Measurements from ENCODE around the gene UTP18. TPM values are rescaled to one million over a fixed set of nuclear protein-coding genes. Genes with fewer than 3 reads are reported as not detected.

The UTP18 gene
- total RNA-seq, 1 donor from 2014 or later = 107 TPM

GRCh38 chr17:51251010-51251409 lies 9.3 kb upstream of the UTP18 start:
- TF ChIP-seq EZH2phosphoT487 (IDR thresholded peaks at IDR 0.05) (no peak), EZH2 (IDR thresholded peaks at IDR 0.05) (no peak), CTCF (IDR thresholded peaks at IDR 0.05) (no peak)
- Mint-ChIP-seq H3K36me3 (peaks cover 41% of the 10 kb centered on the region), H3K4me1 (no peaks in the 10 kb centered on the region)

GRCh38 chr17:51255673-51256072 lies 4.7 kb upstream of the UTP18 start:
- peaks cover 24% of the 10 kb centered on the region for H3K4me1 ChIP-seq
- H3K36me3 ChIP-seq = peaks cover 27% of the 10 kb centered on the region
- peaks cover 58% of the 10 kb centered on the region for H4K20me1 ChIP-seq (ENCODE audit: low read depth)
- no peak overlapping the region for H3K27ac ChIP-seq
- no peaks in the 10 kb centered on the region for H3K27me3 ChIP-seq
- Mint-ChIP-seq H3K4me1 (peaks cover 19% of the 10 kb centered on the region), H3K27ac (no peak overlapping the region), H3K36me3 (peaks cover 23% of the 10 kb centered on the region), H3K27me3 (ENCODE audit: insufficient read depth, low read depth) (peaks cover 3% of the 10 kb centered on the region), H3K9me3 (peaks cover 11% of the 10 kb centered on the region), H3K4me3 (no peak overlapping the region)
- no peak overlapping the region for H3K4me3 ChIP-seq
- no peak overlapping the region for H3K4me2 ChIP-seq
- TF ChIP-seq CTCF (IDR thresholded peaks at IDR 0.05) (no peak), EZH2 (IDR thresholded peaks at IDR 0.05) (no peak), EZH2phosphoT487 (IDR thresholded peaks at IDR 0.05) (no peak)
- no peak overlapping the region for H3K9ac ChIP-seq
- DNase-seq (ENCODE audit: low spot score) = no peak
- H3K9me3 ChIP-seq (ENCODE audit: low read depth) = no peaks in the 10 kb centered on the region
- peaks cover 92% of the 10 kb centered on the region for H3K79me2 ChIP-seq (ENCODE audit: low read depth)
- H3F3A ChIP-seq (ENCODE audit: low read depth) = peaks cover 7% of the 10 kb centered on the region
- H2AFZ ChIP-seq (replicated peaks) = no peak overlapping the region

More at GRCh38 chr17:51251010-51251409, 9.3 kb upstream of the UTP18 start:
- H2AFZ ChIP-seq (replicated peaks) = no peak overlapping the region
- H3K9ac ChIP-seq = no peak overlapping the region
- H3F3A ChIP-seq (ENCODE audit: low read depth) = no peaks in the 10 kb centered on the region
- Mint-ChIP-seq H3K4me3 (no peak overlapping the region), H3K27me3 (ENCODE audit: insufficient read depth, low read depth) (no peaks in the 10 kb centered on the region), H3K27ac (no peak overlapping the region), H3K9me3 (peaks cover 10% of the 10 kb centered on the region)
- no peak overlapping the region for H3K4me2 ChIP-seq
- H3K36me3 ChIP-seq = peaks cover 25% of the 10 kb centered on the region
- H3K27ac ChIP-seq = no peak overlapping the region
- H3K4me3 ChIP-seq = no peak overlapping the region
- H3K27me3 ChIP-seq = no peaks in the 10 kb centered on the region
- H3K9me3 ChIP-seq (ENCODE audit: low read depth) = no peaks in the 10 kb centered on the region
- H4K20me1 ChIP-seq (ENCODE audit: low read depth) = peaks cover 24% of the 10 kb centered on the region
- peaks cover 83% of the 10 kb centered on the region for H3K79me2 ChIP-seq (ENCODE audit: low read depth)
- no peak for DNase-seq (ENCODE audit: low spot score)
- H3K4me1 ChIP-seq = no peaks in the 10 kb centered on the region

DNA sequence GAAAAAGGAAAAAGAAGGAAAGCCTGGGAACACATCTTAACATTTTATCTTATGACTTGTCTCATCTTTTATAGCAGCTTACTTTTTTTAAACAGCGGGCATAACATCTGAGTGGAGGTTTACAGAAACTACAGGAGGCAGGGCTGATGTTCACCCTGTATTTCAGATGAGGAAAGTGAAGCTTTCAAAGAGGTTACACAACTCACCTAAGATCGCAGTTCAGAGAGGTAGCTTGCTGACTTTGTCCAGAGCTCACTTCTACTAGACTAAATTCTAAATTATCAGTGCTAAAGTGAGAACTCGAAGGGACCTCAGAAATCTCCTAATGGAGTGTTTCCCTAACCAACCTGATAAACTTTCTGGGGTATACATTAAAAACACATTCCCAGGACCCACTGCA lies 4.2 kb upstream of the UTP18 start:
- peaks cover 18% of the 10 kb centered on the region for H3K36me3 Mint-ChIP-seq

More for the DNA sequence above, 4.2 kb upstream of the UTP18 start:
- no peaks in the 10 kb centered on the region for H3K9me3 ChIP-seq (ENCODE audit: low read depth)
- H3K9ac ChIP-seq = no peak overlapping the region
- Mint-ChIP-seq H3K4me1 (peaks cover 19% of the 10 kb centered on the region), H3K4me3 (no peak overlapping the region), H3K9me3 (peaks cover 7% of the 10 kb centered on the region), H3K27me3 (ENCODE audit: insufficient read depth, low read depth) (peaks cover 3% of the 10 kb centered on the region), H3K27ac (no peak overlapping the region)
- H3K36me3 ChIP-seq = peaks cover 24% of the 10 kb centered on the region
- peaks cover 59% of the 10 kb centered on the region for H4K20me1 ChIP-seq (ENCODE audit: low read depth)
- no peak overlapping the region for H3K4me2 ChIP-seq
- no peak overlapping the region for H2AFZ ChIP-seq (replicated peaks)
- no peak overlapping the region for H3K27ac ChIP-seq
- DNase-seq (ENCODE audit: low spot score) = no peak
- no peaks in the 10 kb centered on the region for H3K27me3 ChIP-seq
- peaks cover 12% of the 10 kb centered on the region for H3F3A ChIP-seq (ENCODE audit: low read depth)
- no peak for TF ChIP-seq CTCF (IDR thresholded peaks at IDR 0.05)
- TF ChIP-seq EZH2 (IDR thresholded peaks at IDR 0.05) = no peak
- no peak for TF ChIP-seq EZH2phosphoT487 (IDR thresholded peaks at IDR 0.05)
- H3K4me3 ChIP-seq = no peak overlapping the region
- peaks cover 90% of the 10 kb centered on the region for H3K79me2 ChIP-seq (ENCODE audit: low read depth)
- H3K4me1 ChIP-seq = peaks cover 24% of the 10 kb centered on the region

Measured in neural progenitor cell (in vitro differentiated cells).